WTC11 (cell line): ENCODE measurements around the gene RGMA.

ENCODE experiments used
- ATF2 ChIP-seq: sonication (generic); formaldehyde crosslinking; IDR thresholded peaks from 2 replicates; pipeline ENCODE4 v1.8.1; 2022; ENCODE audit warnings: low read depth, missing genetic modification reagents, borderline replicate concordance
- ATF6 ChIP-seq: sonication (generic); formaldehyde crosslinking; IDR thresholded peaks from 2 replicates; pipeline ENCODE4 v1.8.1; 2023; ENCODE audit warnings: mild to moderate bottlenecking, missing genetic modification reagents
- CREB1 ChIP-seq: sonication (generic); formaldehyde crosslinking; IDR thresholded peaks from 2 replicates; pipeline ENCODE4 v1.8.0; 2023; ENCODE audit warnings: mild to moderate bottlenecking, missing genetic modification reagents
- ESRRA ChIP-seq: sonication (generic); formaldehyde crosslinking; IDR thresholded peaks from 2 replicates; pipeline ENCODE4 v1.8.1; 2022; ENCODE audit warnings: mild to moderate bottlenecking, missing genetic modification reagents, borderline replicate concordance
- GABPB1 ChIP-seq: sonication (generic); formaldehyde crosslinking; IDR thresholded peaks from 2 replicates; pipeline ENCODE4 v1.8.1; 2023; ENCODE audit warnings: mild to moderate bottlenecking, missing genetic modification reagents
- JUN ChIP-seq: sonication (generic); formaldehyde crosslinking; IDR thresholded peaks from 2 replicates; pipeline ENCODE4 v1.8.0; 2023; ENCODE audit warnings: mild to moderate bottlenecking, missing genetic modification reagents
- NR2C2 ChIP-seq: sonication (generic); formaldehyde crosslinking; IDR thresholded peaks from 2 replicates; pipeline ENCODE4 v1.8.0; 2022; ENCODE audit warnings: mild to moderate bottlenecking, missing genetic modification reagents
- SMAD3 ChIP-seq: sonication (generic); formaldehyde crosslinking; IDR thresholded peaks from 2 replicates; pipeline ENCODE4 v1.8.0; 2022; ENCODE audit warnings: missing genetic modification reagents, mild to moderate bottlenecking, borderline replicate concordance
- USF2 ChIP-seq: sonication (generic); formaldehyde crosslinking; IDR thresholded peaks from 2 replicates; pipeline ENCODE4 v1.8.1; 2023; ENCODE audit warnings: mild to moderate bottlenecking, missing genetic modification reagents, moderate library complexity
- TF ChIP-seq, protein P1 (sequence below): fragments of 200-600 bp; IDR thresholded peaks from 2 replicates; pipeline ENCODE4 v1.8.0; 2022; ENCODE audit warnings: antibody characterized with exemption
- TF ChIP-seq, protein P2 (sequence below): sonication (generic); formaldehyde crosslinking; IDR thresholded peaks from 2 replicates; pipeline ENCODE4 v1.8.1; 2022; ENCODE audit warnings: low read depth, mild to moderate bottlenecking, moderate library complexity, missing genetic modification reagents, borderline replicate concordance
- TF ChIP-seq, protein P3 (sequence below): fragments of 250-450 bp; sonication (Bioruptor Pico); IDR thresholded peaks from 2 replicates; pipeline ENCODE4 v2.1.2; 2022; ENCODE audit warnings: mild to moderate bottlenecking, moderate library complexity
- TF ChIP-seq, protein P4 (sequence below): sonication (generic); formaldehyde crosslinking; IDR thresholded peaks from 2 replicates; pipeline ENCODE4 v1.8.0; 2022; ENCODE audit warnings: mild to moderate bottlenecking, missing genetic modification reagents

DNA sequence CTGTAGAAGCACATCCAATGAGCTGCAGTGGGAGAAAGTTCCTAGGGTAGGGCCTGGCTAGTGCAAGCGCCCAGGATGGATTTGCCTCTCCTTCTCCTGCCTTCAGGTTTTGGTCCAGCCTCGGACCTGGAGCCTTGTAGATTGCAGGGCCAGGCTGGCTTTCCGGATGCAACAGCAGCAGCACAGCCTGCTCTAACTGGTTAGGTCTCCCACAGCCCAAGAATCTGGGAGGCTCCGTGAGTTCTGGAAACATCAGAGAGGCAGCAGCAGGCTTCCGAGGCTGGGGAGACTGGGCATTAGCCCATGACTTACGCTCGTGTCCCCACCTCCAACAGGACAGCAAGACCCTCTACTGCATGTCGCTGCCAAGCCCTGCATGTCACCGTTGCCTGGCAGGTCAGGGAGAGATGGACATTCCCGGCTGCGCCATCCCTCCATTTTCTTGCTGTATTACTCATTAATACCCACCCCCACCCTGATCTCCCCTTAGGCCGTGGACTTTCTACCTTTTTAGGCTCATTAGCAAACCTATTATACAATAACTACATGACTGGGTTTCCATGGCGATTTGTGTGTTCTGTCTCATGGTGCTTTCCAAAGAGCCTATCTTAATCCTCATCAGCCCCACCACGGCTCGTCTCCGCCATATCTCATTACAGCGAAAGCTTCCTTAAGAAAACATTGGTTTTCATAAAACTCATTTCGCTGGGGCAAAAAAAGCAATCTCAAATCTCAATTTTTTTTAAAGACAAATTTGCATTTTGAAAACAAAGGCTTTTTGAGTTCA is 40.9 kb upstream of the RGMA start:
- TF ChIP-seq, protein P1, sequence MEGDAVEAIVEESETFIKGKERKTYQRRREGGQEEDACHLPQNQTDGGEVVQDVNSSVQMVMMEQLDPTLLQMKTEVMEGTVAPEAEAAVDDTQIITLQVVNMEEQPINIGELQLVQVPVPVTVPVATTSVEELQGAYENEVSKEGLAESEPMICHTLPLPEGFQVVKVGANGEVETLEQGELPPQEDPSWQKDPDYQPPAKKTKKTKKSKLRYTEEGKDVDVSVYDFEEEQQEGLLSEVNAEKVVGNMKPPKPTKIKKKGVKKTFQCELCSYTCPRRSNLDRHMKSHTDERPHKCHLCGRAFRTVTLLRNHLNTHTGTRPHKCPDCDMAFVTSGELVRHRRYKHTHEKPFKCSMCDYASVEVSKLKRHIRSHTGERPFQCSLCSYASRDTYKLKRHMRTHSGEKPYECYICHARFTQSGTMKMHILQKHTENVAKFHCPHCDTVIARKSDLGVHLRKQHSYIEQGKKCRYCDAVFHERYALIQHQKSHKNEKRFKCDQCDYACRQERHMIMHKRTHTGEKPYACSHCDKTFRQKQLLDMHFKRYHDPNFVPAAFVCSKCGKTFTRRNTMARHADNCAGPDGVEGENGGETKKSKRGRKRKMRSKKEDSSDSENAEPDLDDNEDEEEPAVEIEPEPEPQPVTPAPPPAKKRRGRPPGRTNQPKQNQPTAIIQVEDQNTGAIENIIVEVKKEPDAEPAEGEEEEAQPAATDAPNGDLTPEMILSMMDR, result no peak
- no peak for TF ChIP-seq GABPB1 (CRISPR knock-in tag)
- TF ChIP-seq, protein P2, sequence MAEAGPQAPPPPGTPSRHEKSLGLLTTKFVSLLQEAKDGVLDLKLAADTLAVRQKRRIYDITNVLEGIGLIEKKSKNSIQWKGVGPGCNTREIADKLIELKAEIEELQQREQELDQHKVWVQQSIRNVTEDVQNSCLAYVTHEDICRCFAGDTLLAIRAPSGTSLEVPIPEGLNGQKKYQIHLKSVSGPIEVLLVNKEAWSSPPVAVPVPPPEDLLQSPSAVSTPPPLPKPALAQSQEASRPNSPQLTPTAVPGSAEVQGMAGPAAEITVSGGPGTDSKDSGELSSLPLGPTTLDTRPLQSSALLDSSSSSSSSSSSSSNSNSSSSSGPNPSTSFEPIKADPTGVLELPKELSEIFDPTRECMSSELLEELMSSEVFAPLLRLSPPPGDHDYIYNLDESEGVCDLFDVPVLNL (CRISPR knock-in tag), result no peak
- TF ChIP-seq, protein P3, sequence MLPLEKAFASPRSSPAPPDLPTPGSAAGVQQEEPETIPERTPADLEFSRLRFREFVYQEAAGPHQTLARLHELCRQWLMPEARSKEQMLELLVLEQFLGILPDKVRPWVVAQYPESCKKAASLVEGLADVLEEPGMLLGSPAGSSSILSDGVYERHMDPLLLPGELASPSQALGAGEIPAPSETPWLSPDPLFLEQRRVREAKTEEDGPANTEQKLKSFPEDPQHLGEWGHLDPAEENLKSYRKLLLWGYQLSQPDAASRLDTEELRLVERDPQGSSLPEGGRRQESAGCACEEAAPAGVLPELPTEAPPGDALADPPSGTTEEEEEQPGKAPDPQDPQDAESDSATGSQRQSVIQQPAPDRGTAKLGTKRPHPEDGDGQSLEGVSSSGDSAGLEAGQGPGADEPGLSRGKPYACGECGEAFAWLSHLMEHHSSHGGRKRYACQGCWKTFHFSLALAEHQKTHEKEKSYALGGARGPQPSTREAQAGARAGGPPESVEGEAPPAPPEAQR (CRISPR knock-in tag), result no peak
- no peak for TF ChIP-seq ESRRA (CRISPR knock-in tag)
- no peak for TF ChIP-seq USF2
- TF ChIP-seq JUN, result no peak
- TF ChIP-seq, protein P4, sequence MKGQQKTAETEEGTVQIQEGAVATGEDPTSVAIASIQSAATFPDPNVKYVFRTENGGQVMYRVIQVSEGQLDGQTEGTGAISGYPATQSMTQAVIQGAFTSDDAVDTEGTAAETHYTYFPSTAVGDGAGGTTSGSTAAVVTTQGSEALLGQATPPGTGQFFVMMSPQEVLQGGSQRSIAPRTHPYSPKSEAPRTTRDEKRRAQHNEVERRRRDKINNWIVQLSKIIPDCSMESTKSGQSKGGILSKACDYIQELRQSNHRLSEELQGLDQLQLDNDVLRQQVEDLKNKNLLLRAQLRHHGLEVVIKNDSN, result no peak
- TF ChIP-seq SMAD3, result no peak
- TF ChIP-seq ATF2 (CRISPR knock-in tag), result no peak
- TF ChIP-seq CREB1 (CRISPR knock-in tag), result no peak
- no peak for TF ChIP-seq ATF6 (CRISPR knock-in tag)
- TF ChIP-seq NR2C2 (CRISPR knock-in tag), result no peak
